HepG2 (cell line): ENCODE measurements around the gene KCTD5.
"Not testable (repeated sequence)": the region's sequence is repeated elsewhere in the genome, so short reads cannot be mapped to it uniquely, and the experiment has no call there.

Source experiments
- FOXA3 ChIP-seq: IDR thresholded peaks from 2 replicates; pipeline ENCODE4 v1.6.1; 2016; ENCODE audit warnings: missing genetic modification reagents, missing compliant biosample characterization
- ZNF274 ChIP-seq: sonication (generic); formaldehyde crosslinking; IDR thresholded peaks from 2 replicates; pipeline ENCODE4 v1.5.1; 2020; ENCODE audit warnings: mild to moderate bottlenecking, missing genetic modification reagents
- ZNF562 ChIP-seq: sonication (generic); formaldehyde crosslinking; IDR thresholded peaks from 2 replicates; pipeline ENCODE4 v1.8.0; 2022; ENCODE audit warnings: missing genetic modification reagents, borderline replicate concordance

GRCh38 chr16:2679902-2680301 is 2.4 kb upstream of the KCTD5 start:
- not testable (repeated sequence) for TF ChIP-seq ZNF562, ZNF274, FOXA3 (CRISPR knock-in tag)
